Peyer's patch (tissue), 4 donors: Measurements from ENCODE around the gene BCAS3. TPM values are rescaled to one million over a fixed set of nuclear protein-coding genes. Genes with fewer than 3 reads are reported as not detected.

ENCODE experiments used
- DNase-seq, 3 donors: peaks; one replicate each; pipeline ENCODE4 v3.0.0-alpha.2; 2017 to 2019
- H3K27ac ChIP-seq, 4 donors: fragments of 200-600 bp; sonication (generic); one replicate each; pipeline ENCODE4 v1.5.1; 2016 to 2019
- H3K27me3 ChIP-seq, 2 donors: fragments of 200-600 bp; sonication (generic); one replicate each; pipeline ENCODE4 v1.5.1; 2019
- H3K36me3 ChIP-seq, 3 donors: fragments of 200-600 bp; sonication (generic); one replicate each; pipeline ENCODE4 v1.5.1; 2016 to 2019
- H3K4me1 ChIP-seq, 4 donors: fragments of 200-600 bp; sonication (generic); one replicate each; pipeline ENCODE4 v1.5.1; 2016 to 2019
- H3K4me3 ChIP-seq, 4 donors: fragments of 200-600 bp; sonication (generic); 1 replicate in 3 of 4; 2 replicates in 1 of 4; pipeline ENCODE4 v1.5.1; 2016 to 2019; ENCODE audit warnings: mild to moderate bottlenecking in 1 of 4
- H3K9me3 ChIP-seq, 4 donors: fragments of 200-600 bp; sonication (generic); one replicate each; pipeline ENCODE4 v1.5.1; 2016 to 2019; ENCODE audit warnings: mild to moderate bottlenecking in 1 of 4
- CTCF ChIP-seq, 6 experiments: fragments of 450-650 bp in 4 of 6; fragments of 200-600 bp in 2 of 6; sonication (generic) in 1 of 6; IDR thresholded peaks; one replicate each; pipeline ENCODE4 v1.5.1; 2017 to 2019; ENCODE audit warnings: antibody characterized with exemption in 6 of 6, mild to moderate bottlenecking in 3 of 6, moderate library complexity in 1 of 6
- POLR2A ChIP-seq, 2 donors: fragments of 450-650 bp; IDR thresholded peaks; one replicate each; pipeline ENCODE4 v1.5.1; 2017; ENCODE audit warnings: antibody characterized with exemption in 2 of 2, mild to moderate bottlenecking in 2 of 2, moderate library complexity in 2 of 2
- total RNA-seq, 4 donors: library from RNA; depleted of rRNA; stranded (reverse); fragments of >200 nt; gene quantifications; one replicate each; pipeline ENCODE4 v1.1.0, GENCODE V29; 2016

Gene BCAS3
- total RNA-seq, 4 donors from 2014 or later = 25.7 to 109 (median 57.1) TPM

DNA sequence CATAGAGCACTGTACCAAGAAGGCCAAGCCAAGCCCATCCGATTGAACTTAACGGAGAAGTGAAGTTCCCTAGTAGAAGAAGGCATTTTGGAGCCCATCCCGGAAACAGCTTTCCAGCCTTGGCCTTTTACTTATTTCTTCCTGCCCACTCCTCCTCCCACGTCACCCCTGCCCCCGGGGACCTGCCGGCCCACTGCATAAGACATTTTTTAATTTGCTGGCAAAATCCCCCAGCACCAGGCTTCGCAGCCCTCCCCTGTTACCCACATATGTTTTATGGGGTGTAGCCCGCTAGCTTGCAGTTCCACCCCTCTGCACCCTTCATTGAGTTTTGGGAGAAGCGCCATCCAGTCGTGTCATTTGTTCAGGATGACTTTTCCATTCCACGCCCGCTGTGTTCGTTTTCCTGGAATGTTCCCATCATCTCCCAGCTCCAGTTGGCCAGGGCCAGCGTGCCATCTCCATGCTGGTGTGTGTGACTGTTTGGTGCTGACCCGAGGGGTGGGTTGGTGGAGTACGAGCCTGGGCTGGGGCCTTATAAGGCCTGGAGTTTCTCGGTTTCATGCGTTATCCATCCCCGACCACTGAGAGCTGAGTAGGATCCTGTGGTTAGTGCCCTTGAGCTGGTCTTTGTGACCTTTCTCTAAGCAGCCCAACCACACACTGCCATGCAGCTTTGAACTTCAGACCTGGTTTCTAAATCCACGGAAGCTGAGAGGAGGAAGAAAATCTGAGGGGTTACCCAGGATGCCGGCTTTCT is 702.0 kb downstream of the BCAS3 start:
- no peaks in the 10 kb centered on the region for H3K36me3 ChIP-seq
- no peak overlapping the region for H3K4me3 ChIP-seq
- no peaks in the 10 kb centered on the region for H3K9me3 ChIP-seq
- peak in 1 of 3 donors; percentile 16 for DNase-seq
- no peaks in the 10 kb centered on the region for H3K4me1 ChIP-seq
- TF ChIP-seq CTCF (IDR thresholded peaks at IDR 0.05) = no peak
- no peak for TF ChIP-seq POLR2A (IDR thresholded peaks at IDR 0.05)
- H3K27ac ChIP-seq = no peak overlapping the region
- no peaks in the 10 kb centered on the region for H3K27me3 ChIP-seq

- Histone ChIP-seq H3K27me3 (no peaks in the 10 kb centered on the region), H3K4me1 (no peaks in the 10 kb centered on the region), H3K27ac (no peak overlapping the region), H3K36me3 (no peaks in the 10 kb centered on the region), H3K4me3 (no peak overlapping the region), H3K9me3 (no peaks in the 10 kb centered on the region)
- DNase-seq = peak in 1 of 3 donors; percentile 12
- TF ChIP-seq CTCF (IDR thresholded peaks at IDR 0.05) (no peak), POLR2A (IDR thresholded peaks at IDR 0.05) (no peak)
Measured at GRCh38 chr17:61380217-61380835, 702.7 kb downstream of the BCAS3 start.

- peak in 1 of 3 donors; percentile 10 for DNase-seq
- Histone ChIP-seq H3K27ac (no peak overlapping the region), H3K4me3 (no peak overlapping the region), H3K36me3 (no peaks in the 10 kb centered on the region), H3K9me3 (no peaks in the 10 kb centered on the region), H3K27me3 (no peaks in the 10 kb centered on the region), H3K4me1 (no peaks in the 10 kb centered on the region)
- TF ChIP-seq POLR2A (IDR thresholded peaks at IDR 0.05) (no peak), CTCF (IDR thresholded peaks at IDR 0.05) (no peak)
Measured at GRCh38 chr17:61380836-61381525, 703.3 kb downstream of the BCAS3 start.

- Histone ChIP-seq H3K27me3 (no peaks in the 10 kb centered on the region), H3K4me1 (no peaks in the 10 kb centered on the region), H3K36me3 (no peaks in the 10 kb centered on the region), H3K27ac (no peak overlapping the region), H3K4me3 (no peak overlapping the region), H3K9me3 (no peaks in the 10 kb centered on the region)
- TF ChIP-seq POLR2A (IDR thresholded peaks at IDR 0.05) = no peak
- TF ChIP-seq CTCF (IDR thresholded peaks at IDR 0.05) = no peak
- peak in 1 of 3 donors; percentile 0 for DNase-seq
Measured at GRCh38 chr17:61381537-61381936, 703.9 kb downstream of the BCAS3 start.

DNA sequence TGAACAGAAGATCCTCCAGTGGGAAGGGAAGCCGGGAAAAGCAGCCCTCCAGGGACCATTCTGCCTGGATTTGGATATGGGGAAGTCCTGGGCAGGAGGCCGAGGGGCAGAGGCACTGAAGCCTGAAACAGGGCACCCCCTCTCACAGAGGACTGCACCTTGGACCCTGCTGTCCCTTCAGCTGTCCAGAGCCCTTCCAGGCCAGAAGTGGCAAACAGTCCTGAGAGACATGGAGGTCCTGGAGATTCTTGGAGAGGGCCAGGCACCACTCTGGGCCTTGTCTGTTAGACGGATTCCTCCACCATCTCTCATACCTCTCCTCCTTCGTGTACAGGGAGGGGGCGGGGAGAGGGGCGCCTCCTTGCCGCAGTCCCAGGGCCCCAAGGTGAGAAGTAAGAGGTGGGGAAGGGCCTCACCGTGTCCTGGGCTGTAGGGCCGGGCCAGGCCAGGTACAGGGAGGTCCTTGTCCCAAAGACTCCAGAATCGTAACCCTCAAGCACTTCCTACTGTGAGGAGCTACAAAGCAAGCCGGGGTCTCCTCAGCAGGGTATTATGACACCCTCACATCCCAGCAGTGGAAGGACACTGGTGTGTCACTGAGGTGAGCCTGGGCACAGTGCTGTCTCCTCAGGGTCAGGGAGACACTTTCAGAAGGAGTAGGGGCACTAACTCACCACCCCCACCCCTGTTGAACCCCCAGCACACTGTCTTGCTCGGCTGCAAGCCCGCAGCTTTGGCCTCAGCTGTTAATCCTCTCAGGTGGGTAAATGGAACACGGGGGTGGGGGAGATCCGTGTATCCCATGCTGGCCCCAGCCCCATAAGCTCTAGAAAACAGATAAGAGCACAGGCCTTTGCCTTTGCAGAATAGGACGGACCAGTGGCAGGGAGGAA is 705.4 kb downstream of the BCAS3 start:
- Histone ChIP-seq H3K27me3 (no peaks in the 10 kb centered on the region), H3K9me3 (no peaks in the 10 kb centered on the region), H3K27ac (no peak overlapping the region), H3K36me3 (no peaks in the 10 kb centered on the region), H3K4me3 (no peak overlapping the region), H3K4me1 (no peaks in the 10 kb centered on the region)
- TF ChIP-seq CTCF (IDR thresholded peaks at IDR 0.05) (no peak), POLR2A (IDR thresholded peaks at IDR 0.05) (no peak)
- peak in 1 of 3 donors; percentile 33 for DNase-seq
